ENCODE results near the gene OTC. TPM values are rescaled to one million over a fixed set of nuclear protein-coding genes. Genes with fewer than 3 reads are reported as not detected.

The OTC gene
- total RNA-seq, 1 experiment from 2014 or later = not detected

GRCh38 chrX:38371641-38372040, 19.2 kb downstream of the OTC start:
- peaks cover 8% of the 10 kb centered on the region for H3K9me3 ChIP-seq (ENCODE audit: control insufficient read depth, low read depth, low read length)
- H3K9me3 Mint-ChIP-seq = peaks cover 31 to 35% of the 10 kb centered on the region in 2 experiments
- H2BK20ac ChIP-seq (ENCODE audit: low read depth, low read length, poor library complexity, severe bottlenecking) = no peak overlapping the region
- no peak overlapping the region for H3K56ac ChIP-seq (ENCODE audit: insufficient read length, low read depth, low read length)
- H3K4me2 ChIP-seq (ENCODE audit: insufficient read depth, insufficient read length, low read length) = no peak overlapping the region
- no peak overlapping the region for H2BK120ac ChIP-seq (ENCODE audit: low read depth, low read length, poor library complexity, severe bottlenecking)
- no peaks in the 10 kb centered on the region for H3K23me2 ChIP-seq (ENCODE audit: insufficient read length, low read depth, low read length, poor library complexity, severe bottlenecking)
- H3K4me1 Mint-ChIP-seq = no peaks in the 10 kb centered on the region
- no peaks in the 10 kb centered on the region for H3K27me3 ChIP-seq (ENCODE audit: insufficient read depth, low read length)
- no peaks in the 10 kb centered on the region for H3K79me1 ChIP-seq (ENCODE audit: insufficient read depth, low read depth, low read length, poor library complexity, severe bottlenecking)
- no peak overlapping the region for H3K18ac ChIP-seq (ENCODE audit: insufficient read length, low read depth, low read length)
- H2BK15ac ChIP-seq (ENCODE audit: low read depth, low read length) = no peak overlapping the region
- H2BK5ac ChIP-seq (ENCODE audit: insufficient read length, low read length) = no peak overlapping the region
- no peak for DNase-seq
- H4K20me1 ChIP-seq (ENCODE audit: control insufficient read depth, insufficient read depth, insufficient read length) = no peaks in the 10 kb centered on the region
- H3K4me1 ChIP-seq (ENCODE audit: insufficient read depth, low read length) = no peaks in the 10 kb centered on the region
- no peak overlapping the region for H4K8ac ChIP-seq (replicated peaks; ENCODE audit: insufficient read length, low read depth, low read length)
- no peak overlapping the region for H2AK5ac ChIP-seq (ENCODE audit: insufficient read length, low read length)
- no peak overlapping the region for H3K9ac ChIP-seq (ENCODE audit: extremely low read depth, insufficient read length, low read length)
- H3K36me3 Mint-ChIP-seq (ENCODE audit: insufficient read depth in 1 of 3, low read depth in 3 of 3) = no peaks in the 10 kb centered on the region; a peak in 1 of 7 replicates
- no peak overlapping the region for H3K4ac ChIP-seq (ENCODE audit: low read depth, low read length)
- TF ChIP-seq CTCF (conservative IDR thresholded peaks at IDR 0.05) = no peak
- no peak overlapping the region for H3K4me3 Mint-ChIP-seq
- H3T11ph ChIP-seq (ENCODE audit: low read length) = no peak overlapping the region
- H3K27me3 Mint-ChIP-seq (ENCODE audit: low read depth) = no peaks in the 10 kb centered on the region; the same call in 1 of the 2 replicates
- no peaks in the 10 kb centered on the region for H3K79me2 ChIP-seq (ENCODE audit: insufficient read depth, low read length)
- no peak overlapping the region for H2AFZ ChIP-seq (ENCODE audit: low read length)
- no peak overlapping the region for H4K91ac ChIP-seq (ENCODE audit: insufficient read length, low read depth, low read length)
- no peak overlapping the region for H3K14ac ChIP-seq (ENCODE audit: insufficient read depth, low read length)
- no peak overlapping the region for H3K23ac ChIP-seq (ENCODE audit: insufficient read length, low read depth, low read length)
- H3K27ac Mint-ChIP-seq = no peak overlapping the region
- no peak overlapping the region for H4K5ac ChIP-seq (ENCODE audit: insufficient read length, low read depth, low read length)
- H3K27ac ChIP-seq (ENCODE audit: insufficient read length, low read depth, low read length) = no peak overlapping the region
- no peak overlapping the region for H2BK12ac ChIP-seq (ENCODE audit: insufficient read length, low read depth, low read length)
- whole genome bisulfite sequencing (ENCODE audit: extremely low coverage, insufficient read length, low lambda C conversion rate) = no CpG with 5 or more reads among the region's 2 CpGs
